CD14-positive monocyte (primary cell): ENCODE measurements around the gene SERPINE1. TPM values are rescaled to one million over a fixed set of nuclear protein-coding genes. Genes with fewer than 3 reads are reported as not detected.
A peak's percentile ranks its signal among the peaks of the same experiment; 100 is the strongest.

Experiments used
- DNase-seq, 3 donors: peaks; one replicate each; pipeline ENCODE4 v3.0.0-alpha.2; 2011 to 2022
- H2AFZ ChIP-seq: 2 replicates; pipeline ENCODE4 v1.6.0; 2012; ENCODE audit warnings: mild to moderate bottlenecking, low read depth, low read length, inconsistent platforms; ENCODE audit not compliant: insufficient read depth, poor library complexity, severe bottlenecking
- H3K27ac ChIP-seq, 2 donors: 1 replicate in 1 of 2; 2 replicates in 1 of 2; pipeline ENCODE4 v1.5.1; 2012 to 2013; ENCODE audit warnings: low read length in 2 of 2, control low read depth in 1 of 2, inconsistent platforms in 1 of 2, low read depth in 1 of 2, mild to moderate bottlenecking in 1 of 2
- H3K27me3 ChIP-seq, 2 donors: one replicate each; pipeline versions ENCODE4 v1.6.0 to v1.6.1; 2011 to 2013; ENCODE audit warnings: low read length in 2 of 2; ENCODE audit not compliant: control insufficient read depth in 2 of 2, insufficient read depth in 2 of 2
- H3K36me3 ChIP-seq, 2 donors: replicated peaks in 1 of 2; 1 replicate in 1 of 2; 2 replicates in 1 of 2; pipeline versions ENCODE4 v1.5.1 to v1.6.1; 2012 to 2013; ENCODE audit warnings: low read length in 2 of 2, control low read depth in 1 of 2, inconsistent platforms in 1 of 2, mild to moderate bottlenecking in 1 of 2; ENCODE audit not compliant: insufficient read depth in 2 of 2, control insufficient read depth in 1 of 2
- H3K4me1 ChIP-seq, 2 donors: 1 replicate in 1 of 2; 2 replicates in 1 of 2; pipeline versions ENCODE4 v1.5.1 to v1.6.1; 2012 to 2013; ENCODE audit warnings: low read length in 2 of 2, control low read depth in 1 of 2, inconsistent platforms in 1 of 2, mild to moderate bottlenecking in 1 of 2, moderate library complexity in 1 of 2; ENCODE audit not compliant: insufficient read depth in 2 of 2, control insufficient read depth in 1 of 2
- H3K4me2 ChIP-seq: replicated peaks from 2 replicates; pipeline ENCODE3; 2012; ENCODE audit warnings: low read length, moderate library complexity, mild to moderate bottlenecking; ENCODE audit not compliant: poor library complexity, severe bottlenecking; ENCODE audit errors: extremely low read depth
- H3K4me3 ChIP-seq, 3 experiments: fragments of 200-600 bp in 1 of 3; sonication (generic) in 1 of 3; replicated peaks in 1 of 3; 1 replicate in 2 of 3; 2 replicates in 1 of 3; pipeline ENCODE4 v1.5.1; 2011 to 2013; ENCODE audit warnings: low read length in 3 of 3, mild to moderate bottlenecking in 3 of 3, control low read depth in 2 of 3, low read depth in 2 of 3, inconsistent platforms in 1 of 3, moderate library complexity in 1 of 3
- H3K79me2 ChIP-seq: 2 replicates; pipeline ENCODE4 v1.6.0; 2012; ENCODE audit warnings: mild to moderate bottlenecking, control low read depth, inconsistent platforms, low read length, moderate library complexity; ENCODE audit not compliant: insufficient read depth
- H3K9ac ChIP-seq: 2 replicates; pipeline ENCODE4 v1.6.0; 2017; ENCODE audit warnings: low read length, mild to moderate bottlenecking; ENCODE audit not compliant: insufficient read depth, poor library complexity, severe bottlenecking
- H3K9me3 ChIP-seq, 2 donors: replicated peaks in 1 of 2; 1 replicate in 1 of 2; 2 replicates in 1 of 2; pipeline versions ENCODE4 v1.5.1 to v1.6.1; 2012 to 2013; ENCODE audit warnings: low read length in 2 of 2, control low read depth in 1 of 2; ENCODE audit not compliant: control insufficient read depth in 1 of 2, insufficient read depth in 1 of 2
- H4K20me1 ChIP-seq: 2 replicates; pipeline ENCODE4 v1.6.0; 2012; ENCODE audit warnings: mild to moderate bottlenecking, low read length, control low read depth, moderate library complexity; ENCODE audit not compliant: insufficient read depth
- H3K27ac Mint-ChIP-seq, 7 donors: one replicate each; pipeline ENCODE4 v1.8.0; 2020; ENCODE audit warnings: mild to moderate bottlenecking in 7 of 7, mixed read lengths in 7 of 7, moderate library complexity in 6 of 7, inconsistent platforms in 2 of 7
- H3K27me3 Mint-ChIP-seq, 3 donors: one replicate each; pipeline ENCODE4 v1.8.0; 2021 to 2022; ENCODE audit warnings: low read depth in 3 of 3, mild to moderate bottlenecking in 3 of 3, mixed read lengths in 3 of 3, moderate library complexity in 3 of 3, inconsistent platforms in 1 of 3
- H3K36me3 Mint-ChIP-seq, 2 donors: one replicate each; pipeline ENCODE4 v1.8.0; 2020; ENCODE audit warnings: mixed read lengths in 2 of 2, inconsistent platforms in 1 of 2, mild to moderate bottlenecking in 1 of 2
- H3K4me1 Mint-ChIP-seq: one replicate; pipeline ENCODE4 v1.8.0; 2020; ENCODE audit warnings: mild to moderate bottlenecking, mixed read lengths
- H3K4me3 Mint-ChIP-seq, 2 donors: one replicate each; pipeline ENCODE4 v1.8.0; 2020; ENCODE audit warnings: mild to moderate bottlenecking in 2 of 2, mixed read lengths in 2 of 2, moderate library complexity in 1 of 2
- H3K9me3 Mint-ChIP-seq, 7 donors: one replicate each; pipeline ENCODE4 v1.8.0; 2020 to 2022; ENCODE audit warnings: mixed read lengths in 7 of 7, mild to moderate bottlenecking in 6 of 7, moderate library complexity in 6 of 7, inconsistent platforms in 2 of 7
- CTCF ChIP-seq: fragments of 200-600 bp; IDR thresholded peaks from one replicate; pipeline ENCODE4 v1.8.0; 2022; ENCODE audit warnings: antibody characterized with exemption, mild to moderate bottlenecking
- WGBS: methylation state at CpG from one replicate; pipeline ENCODE4 v1.1.5; 2013; ENCODE audit warnings: missing lambda C conversion rate; ENCODE audit not compliant: insufficient coverage; 5-methylcytosine and 5-hydroxymethylcytosine counted together
- intact Hi-C, 2 donors: fragments of 100-400 bp; cut with micrococcal nuclease; formaldehyde crosslinking; loops; one replicate each; pipeline versions ENCODE4 v1.15.0 to v1.15.1; 2023
- polyA plus RNA-seq, 3 donors: library from polyadenylated mRNA; depleted of rRNA in 1 of 3; unstranded in 2 of 3; stranded (reverse) in 1 of 3; fragments of 300-500 nt in 2 of 3; fragments of >200 nt in 1 of 3; fragmentation: Illumina TruSeq in 2 of 3; gene quantifications; 1 replicate in 2 of 3; 2 replicates in 1 of 3; pipeline ENCODE4 v1.2.3, GENCODE V29; 2012 to 2021

The SERPINE1 gene
- polyA plus RNA-seq, 3 donors: 0.07 to 0.21 (median 0.16) TPM

- intact Hi-C loops: no loop called here
- H3K4me1 Mint-ChIP-seq: peaks cover 47% of the 10 kb centered on the region
Measured at GRCh38 chr7:101173752-101174244, 46.9 kb downstream of the SERPINE1 start.

GRCh38 chr7:101174322-101174854, 47.5 kb downstream of the SERPINE1 start:
- H3K4me3 ChIP-seq: peak overlapping the region in 1 of 3 experiments; percentile 23
- H3K79me2 ChIP-seq: no peaks in the 10 kb centered on the region
- H3K27me3 ChIP-seq: peaks cover 77 to 100% of the 10 kb centered on the region in 2 donors
- peak overlapping the region; percentile 41 to 87 for H3K4me3 Mint-ChIP-seq
- H3K4me2 ChIP-seq: peak overlapping the region; percentile 8
- no peak for DNase-seq
- peaks cover 10 to 21% of the 10 kb centered on the region in 2 donors for H3K36me3 Mint-ChIP-seq
- peaks cover 40 to 43% of the 10 kb centered on the region in 2 donors for H3K4me1 ChIP-seq
- no peak overlapping the region for H2AFZ ChIP-seq
- peaks cover 6 to 48% (median 23%) of the 10 kb centered on the region in 7 donors for H3K9me3 Mint-ChIP-seq
- no peak overlapping the region for H3K27ac Mint-ChIP-seq
- peaks cover 5 to 47% of the 10 kb centered on the region in 2 donors for H3K9me3 ChIP-seq
- no peak overlapping the region for H3K27ac ChIP-seq
- H4K20me1 ChIP-seq: no peaks in the 10 kb centered on the region
- no peaks in the 10 kb centered on the region for H3K36me3 ChIP-seq
- H3K27me3 Mint-ChIP-seq: peaks cover 98 to 100% (median 99%) of the 10 kb centered on the region in 3 donors
- TF ChIP-seq CTCF: no peak
- peaks cover 45% of the 10 kb centered on the region for H3K4me1 Mint-ChIP-seq
- 3% methylated on average over 27 of the region's 28 CpGs for WGBS
- intact Hi-C loops: no loop called here
- H3K9ac ChIP-seq: no peak overlapping the region

More at GRCh38 chr7:101173752-101174244, 46.9 kb downstream of the SERPINE1 start:
- no peaks in the 10 kb centered on the region for H4K20me1 ChIP-seq
- H3K27me3 Mint-ChIP-seq: peaks cover 98 to 100% (median 99%) of the 10 kb centered on the region in 3 donors
- H3K79me2 ChIP-seq: no peaks in the 10 kb centered on the region
- TF ChIP-seq CTCF: no peak
- peak overlapping the region; percentile 20 for H3K4me2 ChIP-seq
- no peak overlapping the region for H2AFZ ChIP-seq
- peak overlapping the region in 1 of 2 donors; percentile 87 for H3K4me3 Mint-ChIP-seq
- H3K4me1 ChIP-seq: peaks cover 41 to 48% of the 10 kb centered on the region in 2 donors
- H3K9me3 ChIP-seq: peaks cover 5 to 47% of the 10 kb centered on the region in 2 donors
- peaks cover 78 to 100% of the 10 kb centered on the region in 2 donors for H3K27me3 ChIP-seq
- no peak overlapping the region for H3K9ac ChIP-seq
- peak overlapping the region in 1 of 3 experiments; percentile 23 for H3K4me3 ChIP-seq
- peaks cover 6 to 50% (median 25%) of the 10 kb centered on the region in 7 donors for H3K9me3 Mint-ChIP-seq
- peak; percentile 43 to 62 (median 43) for DNase-seq
- H3K27ac Mint-ChIP-seq: peak overlapping the region in 1 of 7 donors; percentile 75
- WGBS: 6% methylated on average over 14 of the region's 16 CpGs
- no peaks in the 10 kb centered on the region for H3K36me3 ChIP-seq
- H3K36me3 Mint-ChIP-seq: peaks cover 10 to 26% of the 10 kb centered on the region in 2 donors
- no peak overlapping the region for H3K27ac ChIP-seq
